GM19467 (cell line): ENCODE measurements around the gene MPZL2.

Source experiments
- ATAC-seq: cut with Tn5 transposase; IDR thresholded peaks from one replicate; pipeline ENCODE4 v1.9.1; 2021; ENCODE audit warnings: mild to moderate bottlenecking, moderate library complexity; ENCODE audit not compliant: unreplicated experiment

The MPZL2 gene

DNA sequence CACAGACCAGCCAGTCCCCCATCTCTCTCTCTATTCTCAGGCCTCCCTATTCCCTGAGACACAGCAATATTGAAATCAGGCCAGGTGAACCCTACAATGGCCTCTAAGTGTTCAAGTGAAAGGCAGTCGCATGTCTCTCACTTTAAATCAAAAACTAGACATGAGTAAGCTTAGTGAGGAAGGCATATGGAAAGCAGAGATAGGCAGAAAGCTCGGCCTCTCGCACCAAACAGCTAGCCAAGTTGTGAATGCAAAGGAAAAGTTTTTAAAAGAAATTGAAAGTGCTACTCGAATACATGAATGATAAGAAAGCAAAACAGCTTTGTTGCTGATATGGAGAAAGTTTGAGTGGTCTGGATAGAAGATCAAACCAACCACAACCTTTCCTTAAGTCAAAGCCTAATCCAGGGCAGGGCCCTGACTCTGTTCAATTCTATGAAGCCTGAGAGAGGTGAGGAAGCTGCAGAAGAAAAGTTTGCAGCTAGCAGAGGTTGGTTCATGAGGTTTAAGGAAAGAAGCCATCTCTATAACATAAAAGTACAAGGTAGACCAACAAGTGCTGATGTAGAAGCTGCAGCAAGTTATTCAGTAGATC is 19.8 kb upstream of the MPZL2 start:
- ATAC-seq = no peak

DNA sequence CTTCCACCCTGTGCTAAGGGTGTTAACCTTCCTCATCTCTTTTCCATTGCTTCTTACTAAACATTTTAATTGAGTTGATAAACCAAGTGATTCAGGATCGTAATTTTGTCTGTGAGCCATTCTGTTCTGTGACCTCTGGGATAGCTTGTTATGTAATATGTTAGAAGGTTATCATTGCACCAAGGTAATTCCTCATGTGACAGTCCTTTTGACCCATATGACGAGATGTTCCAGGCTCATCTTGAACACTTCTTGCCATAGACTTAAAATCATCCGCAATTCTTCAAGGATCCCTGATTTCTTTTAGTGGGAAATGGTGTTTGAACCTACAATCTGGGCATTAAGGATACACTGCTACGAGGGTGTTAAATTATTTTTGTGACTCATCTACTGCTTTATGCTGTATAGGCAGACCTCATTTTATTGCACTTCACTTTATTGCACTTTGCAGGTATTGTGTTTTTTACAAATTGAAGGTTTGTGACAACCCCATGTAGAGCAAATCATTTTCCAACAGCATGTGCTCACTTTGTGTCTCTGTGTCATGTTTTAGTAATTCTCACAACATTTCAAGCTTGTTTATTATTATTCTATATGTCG is 19.0 kb upstream of the MPZL2 start:
- ATAC-seq = no peak

DNA sequence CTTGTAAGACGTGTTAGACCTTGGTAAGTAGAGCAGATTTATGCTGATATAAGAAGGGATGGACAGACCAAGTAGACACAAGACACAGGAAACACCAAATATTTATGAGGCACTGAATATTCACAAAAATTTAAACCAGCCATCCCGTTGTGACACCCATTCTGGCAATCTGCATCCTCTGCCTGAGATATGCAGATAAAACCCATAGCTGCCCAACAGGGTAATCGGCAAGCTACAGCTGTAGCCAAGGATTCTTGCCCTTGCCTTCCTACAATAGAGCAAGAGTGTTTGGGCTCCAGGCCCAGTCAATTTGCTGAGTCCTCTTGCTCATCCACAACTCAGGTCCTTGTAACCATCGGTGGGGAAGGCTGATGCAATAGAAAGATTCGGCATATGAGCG is 18.5 kb upstream of the MPZL2 start:
- no peak for ATAC-seq

DNA sequence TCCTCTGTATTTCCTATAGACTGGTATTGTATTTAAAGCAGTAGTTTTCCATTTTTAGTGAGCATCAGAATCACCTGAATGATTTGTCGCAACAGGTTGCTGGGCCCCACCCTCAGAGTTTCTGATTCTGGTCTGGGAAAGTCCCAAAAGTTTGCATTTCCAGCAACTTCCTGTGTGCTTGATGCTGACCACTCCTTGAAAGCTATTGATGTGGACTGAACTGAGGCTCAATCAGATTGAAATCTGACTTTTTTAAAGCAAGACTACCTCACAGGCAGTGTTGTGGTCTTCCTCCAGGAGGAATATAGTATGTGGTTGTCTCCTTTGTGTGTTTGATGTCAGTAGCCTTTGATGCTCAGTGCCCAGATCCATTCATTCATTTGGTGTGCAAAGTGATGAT is 17.2 kb upstream of the MPZL2 start:
- ATAC-seq = no peak

DNA sequence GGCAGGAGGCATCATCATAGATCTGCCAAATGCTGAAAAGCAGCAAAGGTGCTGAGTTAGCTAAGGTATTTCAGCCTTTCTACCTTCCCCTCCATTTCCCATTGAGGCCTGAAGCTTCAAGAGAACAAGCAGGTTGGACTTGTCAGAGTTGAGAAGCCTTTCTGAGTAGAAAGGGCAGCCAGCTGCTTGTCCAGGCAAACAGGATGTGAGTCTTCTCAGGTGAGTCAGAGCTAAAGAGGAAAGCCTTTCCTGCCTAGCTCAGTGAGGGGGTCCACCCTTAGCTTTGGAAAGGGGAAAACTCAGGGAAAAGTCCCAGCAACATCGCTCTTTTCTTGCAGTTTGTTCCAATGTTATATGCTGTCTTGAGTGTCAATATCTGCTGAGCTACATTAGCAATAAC is 13.2 kb upstream of the MPZL2 start:
- no peak for ATAC-seq

DNA sequence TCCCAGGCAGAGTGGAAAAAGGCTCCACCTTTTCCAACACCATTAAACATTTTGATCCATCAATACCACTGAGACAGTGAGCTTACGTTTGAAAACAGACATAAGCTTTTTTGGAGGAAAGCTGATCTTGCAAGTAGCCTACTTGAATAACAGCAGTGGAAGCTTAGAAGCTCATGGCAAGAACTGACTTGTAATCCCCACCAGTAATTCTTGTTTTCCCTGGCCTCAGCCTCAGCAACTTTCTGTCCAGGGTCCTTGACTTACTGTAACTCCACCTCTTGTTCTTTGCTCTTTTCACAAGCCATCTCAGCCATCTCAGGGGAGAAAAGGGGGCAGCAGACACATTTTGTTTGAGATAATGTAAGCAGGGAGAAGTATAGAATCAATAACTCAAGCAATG is 12.3 kb upstream of the MPZL2 start:
- no peak for ATAC-seq

DNA sequence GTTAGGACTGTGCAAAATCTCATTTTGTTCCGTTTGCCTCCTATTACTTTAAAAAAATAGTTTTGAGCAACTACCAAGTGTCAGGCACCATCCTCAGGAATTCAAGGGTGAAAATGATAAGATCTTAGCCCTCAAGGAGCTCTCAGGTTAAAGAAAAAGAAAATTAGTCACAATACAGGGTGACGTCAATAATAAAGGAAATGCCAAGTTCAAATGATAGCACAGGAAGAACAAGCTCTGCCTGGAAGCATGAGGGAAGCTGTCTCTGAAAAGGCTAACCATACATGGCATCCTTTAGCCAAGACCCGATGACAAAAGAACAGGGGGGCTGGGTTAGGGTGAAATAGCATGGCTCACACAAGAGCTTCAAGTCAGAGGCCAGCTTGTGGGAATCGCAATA is 11.1 kb upstream of the MPZL2 start:
- ATAC-seq = no peak

DNA sequence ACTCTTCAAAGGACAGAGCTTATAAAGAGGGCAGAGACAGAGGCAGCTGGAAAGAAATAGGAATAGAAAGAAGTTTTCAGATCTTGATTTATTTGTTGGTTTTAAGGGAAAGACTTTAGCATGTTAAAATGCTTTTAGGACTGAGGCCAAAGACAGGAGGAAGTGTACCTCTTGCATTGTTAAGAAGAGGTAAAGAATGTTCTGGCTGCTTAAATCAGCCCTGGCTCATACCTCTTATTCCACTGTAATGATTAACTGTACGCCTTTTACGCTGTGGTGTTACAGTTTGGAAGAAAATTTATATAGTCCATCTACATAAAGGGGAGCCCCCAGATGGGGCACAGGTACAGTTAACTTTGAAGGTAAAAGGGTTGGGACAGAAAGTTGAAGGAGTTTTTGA is 10.1 kb upstream of the MPZL2 start:
- ATAC-seq = no peak

DNA sequence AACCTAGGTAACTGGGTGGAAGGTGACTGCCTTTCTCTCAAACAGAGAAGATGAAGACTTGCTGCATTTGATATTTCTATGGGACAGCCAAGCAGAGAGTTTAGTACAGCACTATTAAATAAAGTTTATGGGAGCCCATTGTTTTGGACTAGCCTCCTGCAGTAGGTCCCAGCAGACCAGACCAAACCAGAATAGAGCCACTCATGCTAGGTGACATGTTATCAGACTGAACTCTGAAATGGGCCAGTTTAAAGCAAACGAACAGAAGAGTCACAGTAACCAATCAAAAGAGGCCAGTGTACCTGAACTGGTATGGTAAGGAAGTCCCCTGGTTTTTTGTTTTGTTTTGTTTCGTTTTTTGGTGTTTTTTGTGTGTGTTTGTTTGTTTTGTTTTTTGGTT is 7.9 kb upstream of the MPZL2 start:
- no peak for ATAC-seq

DNA sequence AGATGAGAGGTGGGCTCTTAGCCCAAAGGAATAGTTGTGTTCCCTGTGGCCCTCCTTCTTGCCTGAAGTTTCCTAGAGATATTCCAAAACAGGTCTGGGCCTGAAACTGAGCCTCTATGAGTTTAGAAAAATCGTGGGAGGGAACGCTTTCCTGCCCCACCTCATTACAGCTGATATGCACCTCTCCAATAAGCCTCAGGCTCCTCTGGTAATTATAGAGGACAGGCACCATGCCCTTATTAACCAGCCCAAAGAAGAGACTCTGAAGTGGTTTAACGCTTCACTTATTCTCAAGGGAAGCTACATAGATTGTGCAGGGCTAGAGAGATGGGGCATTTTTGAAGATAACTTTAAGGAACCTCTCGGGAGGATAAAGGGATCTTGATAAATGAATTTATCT is 3.4 kb upstream of the MPZL2 start:
- ATAC-seq = no peak

DNA sequence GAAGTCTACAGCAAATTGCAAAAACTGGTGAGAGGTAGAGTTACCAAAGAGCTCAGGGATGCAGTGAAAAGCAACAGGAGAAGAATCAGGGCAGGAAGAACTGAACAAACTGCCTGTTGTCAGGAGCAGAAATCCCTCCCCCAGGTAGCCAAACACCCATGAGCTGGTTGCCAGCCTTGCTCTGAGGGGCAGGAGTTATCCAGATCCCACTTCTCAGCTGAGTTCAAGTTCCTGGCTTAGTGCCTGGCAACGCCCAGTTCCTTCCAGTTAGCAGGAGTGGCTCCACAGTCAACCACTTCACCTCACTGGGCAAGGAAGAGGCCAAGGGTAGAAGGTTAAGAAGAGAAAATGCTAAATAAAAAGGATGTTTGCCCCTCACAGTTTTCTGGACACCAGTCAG is 1.9 kb upstream of the MPZL2 start:
- no peak for ATAC-seq

DNA sequence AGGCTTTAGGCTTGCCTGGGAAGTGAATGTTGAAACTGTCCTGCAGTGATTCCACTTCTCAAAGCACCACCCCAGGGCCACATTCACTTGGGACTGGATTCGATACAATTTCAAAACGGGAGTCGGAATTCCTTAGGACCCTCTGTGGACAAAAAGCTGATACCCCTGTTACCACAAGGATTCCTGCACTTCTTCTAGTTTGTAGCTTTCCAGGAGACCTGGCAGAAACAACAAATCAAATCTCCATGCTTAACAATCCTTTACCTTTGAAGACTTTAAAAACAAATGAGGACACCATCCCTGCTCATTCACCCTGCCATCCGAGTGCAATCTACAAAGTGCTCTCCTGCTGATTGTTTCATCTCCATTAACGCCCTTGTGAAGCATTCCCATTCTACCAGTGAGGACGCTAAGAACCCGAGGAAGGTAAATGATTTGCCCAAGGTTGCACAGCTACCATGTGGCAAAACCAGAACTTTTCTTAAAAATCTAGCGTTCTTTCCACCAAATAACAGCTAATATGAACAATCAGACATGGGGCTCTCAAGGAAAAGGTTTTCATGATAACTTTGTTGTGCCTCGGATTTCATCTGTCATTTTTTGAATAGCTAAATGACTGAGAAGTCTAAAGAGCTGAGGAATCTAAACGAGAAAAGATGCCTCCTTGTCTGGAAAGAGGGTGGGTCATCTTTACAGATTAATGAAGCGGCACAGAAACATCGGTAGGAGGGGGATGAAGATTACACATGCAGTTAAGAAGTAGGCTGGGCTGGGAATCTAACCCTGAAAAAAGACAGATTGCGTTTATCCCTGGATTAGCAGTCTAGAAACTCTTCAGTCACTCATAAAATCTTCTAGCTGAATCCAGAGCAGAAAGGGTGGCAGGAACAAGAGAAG is 720 bp upstream of the MPZL2 start:
- ATAC-seq = no peak

DNA sequence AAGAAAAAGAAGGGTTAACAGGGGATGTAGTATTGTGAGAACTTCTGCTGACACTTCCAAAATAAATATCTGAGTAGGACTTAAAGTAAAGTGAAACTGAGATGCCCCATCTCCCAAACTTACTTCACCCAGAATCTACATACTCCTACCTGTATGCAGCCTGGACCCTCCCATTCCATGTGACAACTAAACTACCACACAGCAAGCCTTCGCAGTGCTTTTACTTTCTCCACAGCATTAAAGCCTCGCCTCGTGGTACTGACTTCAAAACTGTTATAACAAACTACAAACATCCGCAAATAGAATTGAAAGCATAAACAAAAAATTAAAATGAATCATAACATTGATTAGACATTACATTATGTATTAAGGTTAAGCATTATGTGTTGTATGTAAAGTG is 985 bp downstream of the MPZL2 start:
- ATAC-seq = no peak

DNA sequence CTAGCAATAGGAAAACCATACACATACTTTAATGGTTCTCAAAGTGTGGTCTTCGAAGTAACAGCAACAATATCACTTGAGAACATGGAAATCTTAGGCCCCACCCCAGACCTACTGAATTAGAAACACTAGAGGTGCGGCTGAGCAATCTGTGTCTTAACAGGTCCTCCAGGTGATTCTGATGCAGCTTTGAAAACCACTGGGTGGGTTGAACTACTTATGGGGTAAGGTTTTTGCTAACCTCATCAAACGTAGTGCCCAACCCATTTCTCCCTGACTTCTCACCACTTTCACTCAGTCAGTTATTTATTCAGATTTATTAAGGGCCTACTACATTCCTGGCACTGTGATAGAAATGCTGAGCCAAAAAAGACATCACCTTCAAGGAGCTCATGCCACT is 3.7 kb downstream of the MPZL2 start:
- no peak for ATAC-seq

DNA sequence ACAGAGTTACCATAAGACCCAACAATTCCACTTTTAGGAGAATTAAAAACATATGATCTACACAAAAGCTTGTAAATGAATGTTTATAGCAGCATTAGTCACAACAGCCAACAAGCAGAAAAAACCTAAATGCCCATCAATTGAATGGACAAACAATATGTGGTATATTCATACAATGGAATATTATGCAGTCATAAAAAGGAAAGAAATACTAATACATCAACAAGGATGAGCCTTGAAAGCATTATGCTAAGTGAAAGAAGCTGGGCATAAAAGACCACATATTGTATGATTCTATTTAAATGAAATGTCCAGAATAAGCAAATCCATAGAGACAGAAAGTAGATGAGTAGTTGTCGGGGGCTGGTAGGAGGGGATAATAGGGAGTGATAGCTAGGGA is 5.0 kb downstream of the MPZL2 start:
- no peak for ATAC-seq

DNA sequence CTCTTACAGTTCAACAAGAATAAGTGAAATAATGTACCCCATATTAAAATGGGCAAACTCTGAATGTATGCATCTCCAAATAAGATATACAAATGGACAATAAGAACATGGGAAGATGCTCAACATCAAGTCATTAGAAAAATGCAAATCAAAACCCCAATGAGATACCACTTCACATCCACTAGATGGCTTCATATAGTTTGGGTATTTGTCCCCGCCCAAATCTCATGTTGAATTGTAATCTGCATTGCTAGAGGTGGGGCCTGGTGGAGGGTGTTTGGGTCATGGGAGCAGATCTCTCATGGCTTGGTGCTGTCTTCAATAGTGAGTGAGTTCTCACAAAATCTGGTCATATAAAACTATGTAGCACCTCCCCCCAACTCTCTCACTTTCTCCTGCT is 5.7 kb downstream of the MPZL2 start:
- no peak for ATAC-seq

DNA sequence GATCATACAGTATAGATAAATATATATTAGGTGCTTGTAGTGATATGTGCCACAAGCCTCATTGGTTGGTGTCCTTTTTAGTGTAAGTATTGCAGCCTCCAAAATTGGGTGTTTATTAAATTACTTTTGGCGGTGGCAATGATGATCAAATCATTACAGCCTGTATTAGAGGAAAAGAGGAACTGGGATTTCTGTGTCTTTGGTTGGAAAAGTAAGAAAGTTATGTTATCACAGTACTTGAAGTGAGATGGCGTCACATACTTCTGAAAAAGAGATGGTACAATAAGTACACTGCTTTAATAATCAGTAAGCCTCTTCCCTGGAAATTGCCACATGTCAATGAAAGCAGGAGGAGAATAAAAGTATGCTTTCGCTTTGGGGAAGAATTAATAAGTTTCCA is 11.4 kb downstream of the MPZL2 start:
- ATAC-seq = no peak

DNA sequence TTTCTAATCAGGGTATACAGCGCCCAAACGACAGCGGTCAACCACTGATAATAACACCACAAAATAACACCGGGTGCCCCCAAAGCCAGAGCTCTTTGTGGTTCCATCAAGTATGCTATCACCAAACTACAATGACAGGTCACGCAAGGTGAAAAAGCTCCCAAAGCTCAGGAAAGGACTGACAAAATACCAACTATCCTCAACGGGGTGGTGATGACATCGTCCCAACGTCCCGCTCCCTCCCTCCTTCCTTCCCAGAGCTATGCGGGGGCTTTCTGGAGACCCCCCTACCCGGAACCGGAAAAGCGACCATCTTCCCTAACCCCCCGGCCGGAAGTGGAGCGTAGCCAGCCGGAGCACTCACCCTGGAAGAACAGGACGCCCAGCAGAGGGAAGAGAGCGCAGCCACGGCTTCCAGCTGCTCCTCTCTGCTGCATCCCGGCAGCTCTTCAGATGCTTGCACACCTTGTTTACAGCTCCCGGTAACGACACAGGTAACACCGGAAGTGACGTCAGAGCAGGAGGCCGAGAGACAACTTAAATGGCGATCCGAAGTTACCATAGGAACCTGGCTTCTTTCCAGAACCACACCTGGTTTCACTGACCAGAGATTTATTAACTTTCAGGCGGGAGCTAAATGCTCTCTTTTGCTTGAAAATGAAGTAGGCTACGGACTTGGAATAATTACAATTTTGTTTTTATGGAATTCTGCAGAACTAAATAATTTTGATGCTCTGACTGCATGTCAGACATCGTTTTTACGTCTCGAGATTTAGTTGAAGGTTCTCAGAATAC is 12.0 kb downstream of the MPZL2 start, which contains the start of gene MPZL3:
MPZL3 (minus strand) TSS at position 508 of the 795 bp plus-strand sequence; CDS start at position 437, 71 bp downstream.
- ATAC-seq = peak; percentile 54

DNA sequence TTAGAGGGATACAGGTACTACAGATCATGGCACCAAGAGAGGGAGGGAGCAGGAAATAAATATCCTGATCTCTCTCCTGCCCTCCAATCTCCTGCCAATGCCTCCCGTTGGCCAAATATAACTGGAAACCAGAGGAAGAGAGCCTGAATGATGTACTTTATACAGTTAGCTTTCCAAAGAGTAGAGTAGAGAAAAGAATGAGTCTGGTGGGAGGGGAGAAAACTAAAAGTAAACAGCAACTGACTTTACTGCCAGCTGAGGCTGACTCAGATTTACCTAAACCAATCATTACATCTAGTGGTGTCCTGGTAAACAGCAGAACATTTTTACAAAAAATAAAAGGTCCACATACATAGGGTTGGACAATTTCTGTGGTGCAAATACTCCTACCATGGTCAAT is 17.1 kb downstream of the MPZL2 start:
- no peak for ATAC-seq

DNA sequence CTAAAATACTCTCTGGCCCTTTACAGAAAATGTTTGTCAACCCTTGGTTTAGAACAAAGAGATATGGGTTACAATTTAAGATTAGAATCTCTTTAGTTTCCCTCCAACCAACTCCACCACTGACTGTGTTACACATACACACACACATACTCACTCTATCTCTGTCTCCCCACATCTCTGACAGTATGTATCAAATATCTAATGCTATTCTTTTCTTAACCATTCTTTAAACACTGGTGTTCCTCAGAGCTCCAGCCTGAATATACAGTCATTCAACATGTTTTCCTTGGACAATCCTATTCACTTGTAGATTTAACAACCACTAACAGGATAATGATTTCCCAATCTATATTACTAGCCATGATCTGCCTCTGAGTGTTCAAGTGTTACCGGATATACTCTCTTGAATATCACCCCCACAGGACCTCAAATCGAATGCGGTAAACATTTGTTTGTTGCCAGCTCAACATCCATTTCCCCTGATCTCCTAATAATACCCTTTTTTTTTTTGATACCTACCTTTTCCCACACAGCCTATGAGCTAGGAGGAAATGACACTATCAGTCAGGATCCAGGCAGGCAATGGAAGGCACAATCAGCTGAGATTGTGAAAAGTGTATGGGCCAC is 18.0 kb downstream of the MPZL2 start:
- ATAC-seq = no peak
